Upper lobe of left lung (tissue), 6 donors: Measurements from ENCODE around the gene SLC22A16. TPM values are rescaled to one million over a fixed set of nuclear protein-coding genes. Genes with fewer than 3 reads are reported as not detected.
A peak's percentile ranks its signal among the peaks of the same experiment; 100 is the strongest.

Source experiments
- ATAC-seq, 2 donors: fragments of 200-7000 bp; cut with Tn5 transposase; one replicate each; pipeline ENCODE4 v1.9.1; 2022; ENCODE audit warnings: mild to moderate bottlenecking in 2 of 2, moderate library complexity in 2 of 2; ENCODE audit not compliant: low FRiP score in 2 of 2
- DNase-seq, 2 donors: peaks; one replicate each; pipeline ENCODE4 v3.0.0-alpha.2; 2019 to 2020
- H3K27ac ChIP-seq, 4 donors: fragments of 200-600 bp; sonication (generic); one replicate each; pipeline ENCODE4 v1.5.1; 2016 to 2019
- H3K27me3 ChIP-seq, 4 donors: fragments of 200-600 bp; sonication (generic); one replicate each; pipeline ENCODE4 v1.5.1; 2017 to 2019
- H3K36me3 ChIP-seq, 4 donors: fragments of 200-600 bp; sonication (generic); one replicate each; pipeline ENCODE4 v1.5.1; 2016 to 2019
- H3K4me1 ChIP-seq, 4 donors: fragments of 200-600 bp; sonication (generic); one replicate each; pipeline ENCODE4 v1.5.1; 2018 to 2019
- H3K4me3 ChIP-seq, 4 donors: fragments of 200-600 bp; sonication (generic); one replicate each; pipeline ENCODE4 v1.5.1; 2017 to 2019; ENCODE audit warnings: mild to moderate bottlenecking in 2 of 4, moderate library complexity in 1 of 4
- H3K9me3 ChIP-seq, 4 donors: fragments of 200-600 bp; sonication (generic); one replicate each; pipeline ENCODE4 v1.5.1; 2018 to 2019
- CTCF ChIP-seq, 6 experiments: fragments of 450-650 bp in 4 of 6; fragments of 200-600 bp in 2 of 6; sonication (generic) in 2 of 6; IDR thresholded peaks; one replicate each; pipeline ENCODE4 v1.5.1; 2016 to 2019; ENCODE audit warnings: antibody characterized with exemption in 6 of 6
- EP300 ChIP-seq, 4 donors: sonication (generic); formaldehyde crosslinking; IDR thresholded peaks; one replicate each; pipeline ENCODE4 v1.5.1; 2017; ENCODE audit warnings: antibody characterized with exemption in 4 of 4, control low read depth in 2 of 4
- POLR2A ChIP-seq, 4 donors: fragments of 450-650 bp; IDR thresholded peaks; one replicate each; pipeline ENCODE4 v1.5.1; 2016 to 2017; ENCODE audit warnings: antibody characterized with exemption in 4 of 4, mild to moderate bottlenecking in 2 of 4
- POLR2AphosphoS5 ChIP-seq, 2 donors: sonication (generic); formaldehyde crosslinking; IDR thresholded peaks; one replicate each; pipeline ENCODE4 v1.5.1; 2017; ENCODE audit warnings: antibody characterized with exemption in 2 of 2
- whole genome bisulfite sequencing, 2 donors: methylation state at CpG; one replicate each; pipeline ENCODE4 v1.1.5; 2017 to 2018; 5-methylcytosine and 5-hydroxymethylcytosine counted together
- total RNA-seq, 6 donors: library from RNA; depleted of rRNA in 4 of 6; stranded (reverse); fragments of >200 nt in 4 of 6; gene quantifications; one replicate each; pipeline versions ENCODE4 v1.1.0 to v1.2.1, GENCODE V29; 2016 to 2021
- donor health status: DM: no; HTN: no; CAD: no; lungs with moderate emphysema.
- donor health status: DM: no; HTN: yes; CAD: no; lungs with severe emphysema.

Gene SLC22A16
- total RNA-seq, 6 donors from 2014 or later = 0.20 to 1.7 (median 0.59) TPM; not detected in 2

GRCh38 chr6:110395221-110395620 lies 81.2 kb downstream of the SLC22A16 start:
- WGBS, 2 donors = 68 to 69% methylated on average over 4 of the region's 4 CpGs
- H3K4me1 ChIP-seq = peaks cover 4 to 8% (median 7%) of the 10 kb centered on the region in 4 donors
- ATAC-seq (no peak), DNase-seq (no peak)
- no peak for TF ChIP-seq EP300 (IDR thresholded peaks at IDR 0.05)
- TF ChIP-seq POLR2AphosphoS5 (IDR thresholded peaks at IDR 0.05) = no peak
- TF ChIP-seq CTCF (IDR thresholded peaks at IDR 0.05) = no peak
- TF ChIP-seq POLR2A (IDR thresholded peaks at IDR 0.05) = no peak
- no peaks in the 10 kb centered on the region for H3K9me3 ChIP-seq
- no peak overlapping the region for H3K27ac ChIP-seq
- H3K27me3 ChIP-seq = no peaks in the 10 kb centered on the region
- H3K36me3 ChIP-seq = no peaks in the 10 kb centered on the region
- no peak overlapping the region for H3K4me3 ChIP-seq

- H3K27ac ChIP-seq = no peak overlapping the region
- DNase-seq = no peak
- no peak for ATAC-seq
- H3K4me3 ChIP-seq = no peak overlapping the region
- no peaks in the 10 kb centered on the region for H3K9me3 ChIP-seq
- no peaks in the 10 kb centered on the region for H3K27me3 ChIP-seq
- WGBS, 2 donors = 93 to 95% methylated on average over 4 of the region's 4 CpGs
- peaks cover 2 to 12% (median 8%) of the 10 kb centered on the region in 4 donors for H3K4me1 ChIP-seq
- TF ChIP-seq EP300 (IDR thresholded peaks at IDR 0.05) (no peak), POLR2AphosphoS5 (IDR thresholded peaks at IDR 0.05) (no peak), CTCF (IDR thresholded peaks at IDR 0.05) (no peak), POLR2A (IDR thresholded peaks at IDR 0.05) (no peak)
- H3K36me3 ChIP-seq = no peaks in the 10 kb centered on the region
These were observed 82.0 kb downstream of the SLC22A16 start for GRCh38 chr6:110394409-110394808.

- Histone ChIP-seq H3K27ac (no peak overlapping the region), H3K4me3 (no peak overlapping the region), H3K9me3 (no peaks in the 10 kb centered on the region), H3K4me1 (peaks cover 0 to 11% (median 6%) of the 10 kb centered on the region in 4 donors), H3K36me3 (no peaks in the 10 kb centered on the region), H3K27me3 (no peaks in the 10 kb centered on the region)
- peak in 1 of 2 donors; percentile 50 for DNase-seq
- WGBS, 2 donors = 81 to 87% methylated on average over 7 to 9 of the region's 9 CpGs
- TF ChIP-seq POLR2A (IDR thresholded peaks at IDR 0.05) = no peak
- TF ChIP-seq EP300 (IDR thresholded peaks at IDR 0.05) = no peak
- TF ChIP-seq POLR2AphosphoS5 (IDR thresholded peaks at IDR 0.05) = no peak
- TF ChIP-seq CTCF (IDR thresholded peaks at IDR 0.05) = no peak
- ATAC-seq = no peak
These were observed 83.7 kb downstream of the SLC22A16 start for GRCh38 chr6:110392727-110393126.

GRCh38 chr6:110390404-110390803 lies 86.0 kb downstream of the SLC22A16 start:
- TF ChIP-seq CTCF (IDR thresholded peaks at IDR 0.05) = no peak
- TF ChIP-seq POLR2AphosphoS5 (IDR thresholded peaks at IDR 0.05) = no peak
- TF ChIP-seq EP300 (IDR thresholded peaks at IDR 0.05) = no peak
- TF ChIP-seq POLR2A (IDR thresholded peaks at IDR 0.05) = no peak
- Histone ChIP-seq H3K27me3 (no peaks in the 10 kb centered on the region), H3K9me3 (no peaks in the 10 kb centered on the region), H3K4me1 (peaks cover 0 to 11% (median 6%) of the 10 kb centered on the region in 4 donors), H3K4me3 (no peak overlapping the region), H3K27ac (no peak overlapping the region), H3K36me3 (no peaks in the 10 kb centered on the region)
- WGBS, 2 donors = 7 to 33% methylated on average over 2 of the region's 2 CpGs
- no peak for DNase-seq
- ATAC-seq = no peak

GRCh38 chr6:110389689-110390382 lies 86.6 kb downstream of the SLC22A16 start:
- WGBS, 2 donors = 54 to 61% methylated on average over 4 of the region's 4 CpGs
- H3K36me3 ChIP-seq = no peaks in the 10 kb centered on the region
- H3K4me1 ChIP-seq = peaks cover 0 to 11% (median 6%) of the 10 kb centered on the region in 4 donors
- H3K27ac ChIP-seq = peak overlapping the region in 1 of 4 donors; percentile 32
- H3K27me3 ChIP-seq = no peaks in the 10 kb centered on the region
- no peaks in the 10 kb centered on the region for H3K9me3 ChIP-seq
- ATAC-seq (no peak), DNase-seq (no peak)
- no peak overlapping the region for H3K4me3 ChIP-seq
- TF ChIP-seq EP300 (IDR thresholded peaks at IDR 0.05) (peak in 1 of 4 donors; percentile 21), CTCF (IDR thresholded peaks at IDR 0.05) (no peak), POLR2A (IDR thresholded peaks at IDR 0.05) (no peak), POLR2AphosphoS5 (IDR thresholded peaks at IDR 0.05) (no peak)
